ENCODE measurements around the gene VPS4A. TPM values are rescaled to one million over a fixed set of nuclear protein-coding genes. Genes with fewer than 3 reads are reported as not detected.
"Not testable (repeated sequence)": the region's sequence is repeated elsewhere in the genome, so short reads cannot be mapped to it uniquely, and the experiment has no call there.

Gene VPS4A
- total and polyA plus RNA-seq, 4 donors = 25.4 to 44.6 (median 29.3) TPM

GRCh38 chr16:69276148-69277115, 34.7 kb upstream of the VPS4A start:
- no peaks in the 10 kb centered on the region for H3K36me3 ChIP-seq (ENCODE audit: control insufficient read depth in 1 of 2, insufficient read depth in 2 of 2, low read length in 1 of 2)
- intact Hi-C loops (cut with DNase I) = loop anchor here in 1 of 2 donors (5.0 kb wide), 1 partner anchor 104 kb away; no protein-coding TSS in a partner anchor
- no peaks in the 10 kb centered on the region for H3K27me3 ChIP-seq (ENCODE audit: control insufficient read depth in 1 of 2, insufficient read depth in 2 of 2, low read length in 1 of 2)
- ATAC-seq (ENCODE audit: low FRiP score) (peak; percentile 91), DNase-seq (peak; percentile 72 to 83)
- no peaks in the 10 kb centered on the region for H3K4me1 ChIP-seq (ENCODE audit: control insufficient read depth in 1 of 2, insufficient read depth in 2 of 2, low read length in 2 of 2)
- WGBS, 2 donors = 5 to 6% methylated on average over 7 of the region's 7 CpGs
- no peaks in the 10 kb centered on the region for H3K9me3 ChIP-seq (ENCODE audit: control insufficient read depth, low read length)
- peak overlapping the region in 1 of 2 donors; percentile 34 for H3K4me3 ChIP-seq (ENCODE audit: low read length in 2 of 2)
- H3K27ac ChIP-seq (ENCODE audit: low read depth in 1 of 2, low read length in 2 of 2) = no peak overlapping the region

- H3K9me3 ChIP-seq (ENCODE audit: control insufficient read depth, low read length) = no peaks in the 10 kb centered on the region
- H3K4me3 ChIP-seq (ENCODE audit: low read length in 2 of 2) = no peak overlapping the region
- no peak overlapping the region for H3K27ac ChIP-seq (ENCODE audit: low read depth in 1 of 2, low read length in 2 of 2)
- intact Hi-C loops (cut with DNase I) = loop anchor here in 1 of 2 donors (5.0 kb wide), 1 partner anchor 105 kb away; no protein-coding TSS in a partner anchor
- H3K36me3 ChIP-seq (ENCODE audit: control insufficient read depth in 1 of 2, insufficient read depth in 2 of 2, low read length in 1 of 2) = no peaks in the 10 kb centered on the region
- no peak for DNase-seq
- ATAC-seq (ENCODE audit: low FRiP score) = no peak
- 18 to 21% methylated on average over 1 of the region's 1 CpG for WGBS, 2 donors
- no peaks in the 10 kb centered on the region for H3K4me1 ChIP-seq (ENCODE audit: control insufficient read depth in 1 of 2, insufficient read depth in 2 of 2, low read length in 2 of 2)
- H3K27me3 ChIP-seq (ENCODE audit: control insufficient read depth in 1 of 2, insufficient read depth in 2 of 2, low read length in 1 of 2) = no peaks in the 10 kb centered on the region
Measured at GRCh38 chr16:69277413-69277812, 33.7 kb upstream of the VPS4A start.

GRCh38 chr16:69283851-69284250, 27.3 kb upstream of the VPS4A start:
- DNase-seq (no peak), ATAC-seq (ENCODE audit: low FRiP score) (no peak)
- H3K9me3 ChIP-seq (ENCODE audit: control insufficient read depth, low read length) = no peaks in the 10 kb centered on the region
- no peaks in the 10 kb centered on the region for H3K36me3 ChIP-seq (ENCODE audit: control insufficient read depth in 1 of 2, insufficient read depth in 2 of 2, low read length in 1 of 2)
- 35 to 40% methylated on average over 4 of the region's 4 CpGs for WGBS, 2 donors
- H3K4me1 ChIP-seq (ENCODE audit: control insufficient read depth in 1 of 2, insufficient read depth in 2 of 2, low read length in 2 of 2) = peaks cover 0 to 2% of the 10 kb centered on the region in 2 donors
- H3K27me3 ChIP-seq (ENCODE audit: control insufficient read depth in 1 of 2, insufficient read depth in 2 of 2, low read length in 1 of 2) = no peaks in the 10 kb centered on the region
- H3K27ac ChIP-seq (ENCODE audit: low read depth in 1 of 2, low read length in 2 of 2) = no peak overlapping the region
- intact Hi-C loops (cut with DNase I) = no loop called here
- no peak overlapping the region for H3K4me3 ChIP-seq (ENCODE audit: low read length in 2 of 2)

- Histone ChIP-seq H3K36me3 (ENCODE audit: control insufficient read depth in 1 of 2, insufficient read depth in 2 of 2, low read length in 1 of 2) (no peaks in the 10 kb centered on the region), H3K27ac (ENCODE audit: low read depth in 1 of 2, low read length in 2 of 2) (no peak overlapping the region), H3K27me3 (ENCODE audit: control insufficient read depth in 1 of 2, insufficient read depth in 2 of 2, low read length in 1 of 2) (no peaks in the 10 kb centered on the region), H3K9me3 (ENCODE audit: control insufficient read depth, low read length) (no peaks in the 10 kb centered on the region), H3K4me1 (ENCODE audit: control insufficient read depth in 1 of 2, insufficient read depth in 2 of 2, low read length in 2 of 2) (peaks cover 0 to 2% of the 10 kb centered on the region in 2 donors), H3K4me3 (ENCODE audit: low read length in 2 of 2) (no peak overlapping the region)
- intact Hi-C loops (cut with DNase I) = no loop called here
- DNase-seq (no peak), ATAC-seq (ENCODE audit: low FRiP score) (no peak)
- 81 to 84% methylated on average over 4 of the region's 4 CpGs for WGBS, 2 donors
Measured at GRCh38 chr16:69285240-69285639, 25.9 kb upstream of the VPS4A start.

GRCh38 chr16:69286941-69287713, 24.0 kb upstream of the VPS4A start:
- intact Hi-C loops (cut with DNase I) = loop anchor here (2.0 kb wide), 1 partner anchor 136 kb away; no protein-coding TSS in a partner anchor
- WGBS, 2 donors = 17% methylated on average over 13 of the region's 13 CpGs
- H3K27ac ChIP-seq (ENCODE audit: low read depth in 1 of 2, low read length in 2 of 2) = no peak overlapping the region
- no peaks in the 10 kb centered on the region for H3K9me3 ChIP-seq (ENCODE audit: control insufficient read depth, low read length)
- peaks cover 0 to 2% of the 10 kb centered on the region in 2 donors for H3K4me1 ChIP-seq (ENCODE audit: control insufficient read depth in 1 of 2, insufficient read depth in 2 of 2, low read length in 2 of 2)
- H3K36me3 ChIP-seq (ENCODE audit: control insufficient read depth in 1 of 2, insufficient read depth in 2 of 2, low read length in 1 of 2) = no peaks in the 10 kb centered on the region
- H3K27me3 ChIP-seq (ENCODE audit: control insufficient read depth in 1 of 2, insufficient read depth in 2 of 2, low read length in 1 of 2) = no peaks in the 10 kb centered on the region
- DNase-seq = peak; percentile 75 to 84
- peak; percentile 83 for ATAC-seq (ENCODE audit: low FRiP score)
- H3K4me3 ChIP-seq (ENCODE audit: low read length in 2 of 2) = no peak overlapping the region

GRCh38 chr16:69291657-69292056, 19.5 kb upstream of the VPS4A start:
- H3K9me3 ChIP-seq (ENCODE audit: control insufficient read depth, low read length); DNase-seq; H3K27ac ChIP-seq (ENCODE audit: low read depth in 1 of 2, low read length in 2 of 2); H3K4me3 ChIP-seq (ENCODE audit: low read length in 2 of 2); H3K4me1 ChIP-seq (ENCODE audit: control insufficient read depth in 1 of 2, insufficient read depth in 2 of 2, low read length in 2 of 2); ATAC-seq (ENCODE audit: low FRiP score); H3K36me3 ChIP-seq (ENCODE audit: control insufficient read depth in 1 of 2, insufficient read depth in 2 of 2, low read length in 1 of 2); intact Hi-C loops (cut with DNase I); H3K27me3 ChIP-seq (ENCODE audit: control insufficient read depth in 1 of 2, insufficient read depth in 2 of 2, low read length in 1 of 2): not testable (repeated sequence)
- WGBS, 2 donors = 86 to 89% methylated on average over 9 of the region's 9 CpGs

- Histone ChIP-seq H3K27ac (ENCODE audit: low read depth in 1 of 2, low read length in 2 of 2) (no peak overlapping the region), H3K4me3 (ENCODE audit: low read length in 2 of 2) (no peak overlapping the region), H3K36me3 (ENCODE audit: control insufficient read depth in 1 of 2, insufficient read depth in 2 of 2, low read length in 1 of 2) (no peaks in the 10 kb centered on the region), H3K4me1 (ENCODE audit: control insufficient read depth in 1 of 2, insufficient read depth in 2 of 2, low read length in 2 of 2) (no peaks in the 10 kb centered on the region), H3K27me3 (ENCODE audit: control insufficient read depth in 1 of 2, insufficient read depth in 2 of 2, low read length in 1 of 2) (no peaks in the 10 kb centered on the region), H3K9me3 (ENCODE audit: control insufficient read depth, low read length) (no peaks in the 10 kb centered on the region)
- intact Hi-C loops (cut with DNase I) = no loop called here
- DNase-seq (no peak), ATAC-seq (ENCODE audit: low FRiP score) (no peak)
- WGBS, 2 donors = 75 to 80% methylated on average over 3 of the region's 3 CpGs
Measured at GRCh38 chr16:69293401-69293800, 17.7 kb upstream of the VPS4A start.

- Histone ChIP-seq H3K36me3 (ENCODE audit: control insufficient read depth in 1 of 2, insufficient read depth in 2 of 2, low read length in 1 of 2) (peaks cover 0 to 1% of the 10 kb centered on the region in 2 donors), H3K4me3 (ENCODE audit: low read length in 2 of 2) (no peak overlapping the region), H3K4me1 (ENCODE audit: control insufficient read depth in 1 of 2, insufficient read depth in 2 of 2, low read length in 2 of 2) (no peaks in the 10 kb centered on the region), H3K27ac (ENCODE audit: low read depth in 1 of 2, low read length in 2 of 2) (no peak overlapping the region), H3K27me3 (ENCODE audit: control insufficient read depth in 1 of 2, insufficient read depth in 2 of 2, low read length in 1 of 2) (no peaks in the 10 kb centered on the region), H3K9me3 (ENCODE audit: control insufficient read depth, low read length) (no peaks in the 10 kb centered on the region)
- DNase-seq (no peak), ATAC-seq (ENCODE audit: low FRiP score) (no peak)
- intact Hi-C loops (cut with DNase I) = no loop called here
- WGBS, 2 donors = 86 to 95% methylated on average over 1 of the region's 1 CpG
Measured at GRCh38 chr16:69294051-69294450, 17.1 kb upstream of the VPS4A start.

Data from aorta (tissue), 5 donors.